ENCODE data around the gene EFR3B.
A peak's percentile ranks its signal among the peaks of the same experiment; 100 is the strongest.
"Not testable (repeated sequence)": the region's sequence is repeated elsewhere in the genome, so short reads cannot be mapped to it uniquely, and the experiment has no call there.

EFR3B gene

DNA sequence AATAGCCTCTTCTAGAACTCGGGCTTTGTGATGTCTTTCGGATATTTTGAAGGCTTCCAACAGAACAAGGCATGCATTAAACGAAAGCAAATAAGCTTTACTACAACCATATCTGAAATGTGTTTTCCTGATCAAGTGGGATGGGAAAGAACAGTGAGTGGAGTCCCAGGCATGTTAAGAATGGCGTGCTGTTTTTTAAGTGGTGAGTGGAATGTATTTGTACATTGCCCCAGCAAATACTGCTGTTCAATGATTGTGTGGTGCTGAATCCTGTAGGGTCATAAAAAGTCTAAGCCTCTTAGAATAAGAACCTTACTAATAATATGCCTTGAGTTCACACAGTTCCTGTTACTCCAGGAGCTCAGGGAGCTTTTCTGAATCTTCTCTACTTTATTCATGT is 74.0 kb downstream of the EFR3B start:
- Histone ChIP-seq H3K4me3 (ENCODE audit: low read length) (no peak overlapping the region), H3K9me3 (replicated peaks; ENCODE audit: low read length) (no peaks in the 10 kb centered on the region), H3K4me2 (ENCODE audit: low read length) (no peak overlapping the region), H3K4me1 (ENCODE audit: control insufficient read depth, insufficient read depth, low read length) (no peaks in the 10 kb centered on the region), H3K36me3 (ENCODE audit: insufficient read depth, low read length) (no peaks in the 10 kb centered on the region), H3K27me3 (ENCODE audit: control insufficient read depth, insufficient read depth, low read length) (peaks cover 7% of the 10 kb centered on the region), H3K9ac (ENCODE audit: low read depth, low read length) (no peak overlapping the region)

DNA sequence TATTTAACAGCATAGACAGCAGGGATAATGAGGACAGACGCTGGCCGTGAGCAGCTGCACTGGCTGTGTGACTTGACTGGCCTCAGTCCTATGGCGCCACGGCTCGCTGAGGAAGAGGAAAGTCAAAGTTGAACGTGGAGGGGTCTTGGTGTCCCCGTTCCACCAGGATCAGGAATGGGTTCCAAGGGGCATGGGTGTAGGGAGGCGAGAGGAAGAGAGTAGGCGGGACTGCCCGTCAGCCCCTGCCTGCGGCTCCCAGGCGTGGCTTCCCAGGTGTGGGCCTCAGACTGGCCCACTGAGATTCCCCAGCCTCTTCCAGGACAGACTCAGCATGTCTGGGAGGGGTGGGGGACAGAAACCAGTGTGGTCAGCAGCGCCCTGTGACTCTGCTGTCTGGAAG is 75.1 kb downstream of the EFR3B start:
- peaks cover 4% of the 10 kb centered on the region for H3K27me3 ChIP-seq (ENCODE audit: control insufficient read depth, insufficient read depth, low read length)
- no peak overlapping the region for H3K4me2 ChIP-seq (ENCODE audit: low read length)
- H3K9ac ChIP-seq (ENCODE audit: low read depth, low read length), result no peak overlapping the region
- H3K4me1 ChIP-seq (ENCODE audit: control insufficient read depth, insufficient read depth, low read length), result no peaks in the 10 kb centered on the region
- H3K9me3 ChIP-seq (replicated peaks; ENCODE audit: low read length), result no peaks in the 10 kb centered on the region
- no peaks in the 10 kb centered on the region for H3K36me3 ChIP-seq (ENCODE audit: insufficient read depth, low read length)
- no peak overlapping the region for H3K4me3 ChIP-seq (ENCODE audit: low read length)

DNA sequence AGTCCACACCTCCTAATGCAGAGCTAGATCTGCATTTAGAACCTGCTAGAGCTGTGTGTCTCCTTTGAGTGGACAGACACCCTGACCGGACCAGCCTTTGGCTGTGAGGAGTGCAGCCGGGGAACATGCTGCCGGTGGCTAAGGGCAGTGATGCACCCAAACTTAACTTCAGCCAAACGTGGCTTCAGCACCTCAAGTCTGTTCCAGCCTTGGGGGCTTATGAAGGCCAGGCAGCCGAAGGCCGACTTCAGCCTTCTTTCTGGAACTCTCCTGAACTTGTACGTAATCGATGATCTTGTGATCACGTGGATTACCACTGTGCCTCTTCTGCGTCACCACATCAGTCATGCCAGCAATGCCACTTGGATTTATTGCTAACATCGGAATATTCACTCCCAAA is 77.4 kb downstream of the EFR3B start:
- Histone ChIP-seq H3K9me3 (replicated peaks; ENCODE audit: low read length) (no peaks in the 10 kb centered on the region), H3K4me2 (ENCODE audit: low read length) (no peak overlapping the region), H3K9ac (ENCODE audit: low read depth, low read length) (no peak overlapping the region), H3K27me3 (ENCODE audit: control insufficient read depth, insufficient read depth, low read length) (no peaks in the 10 kb centered on the region), H3K4me1 (ENCODE audit: control insufficient read depth, insufficient read depth, low read length) (no peaks in the 10 kb centered on the region), H3K4me3 (ENCODE audit: low read length) (no peak overlapping the region), H3K36me3 (ENCODE audit: insufficient read depth, low read length) (no peaks in the 10 kb centered on the region)

DNA sequence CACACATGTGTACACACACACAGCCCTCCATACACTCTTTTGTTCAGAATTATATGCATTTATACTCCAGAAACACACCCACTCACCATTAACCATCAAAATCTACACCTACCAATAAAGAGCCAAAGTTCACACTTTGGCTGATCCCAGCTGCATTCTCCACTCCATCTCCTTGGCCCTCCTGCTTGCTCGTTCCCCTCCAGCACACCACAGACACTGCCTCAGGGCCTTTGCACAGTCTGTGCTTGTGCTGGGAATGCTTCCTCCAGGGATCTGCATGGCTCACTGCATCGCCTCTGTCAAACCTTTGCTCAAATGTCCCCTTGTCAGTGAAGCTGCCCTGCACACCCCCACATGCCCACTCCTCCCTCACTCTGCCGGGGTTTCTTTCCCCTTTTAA is 80.5 kb downstream of the EFR3B start:
- Histone ChIP-seq H3K4me2 (ENCODE audit: low read length) (no peak overlapping the region), H3K27me3 (ENCODE audit: control insufficient read depth, insufficient read depth, low read length) (no peaks in the 10 kb centered on the region), H3K9ac (ENCODE audit: low read depth, low read length) (no peak overlapping the region), H3K9me3 (replicated peaks; ENCODE audit: low read length) (no peaks in the 10 kb centered on the region), H3K4me1 (ENCODE audit: control insufficient read depth, insufficient read depth, low read length) (no peaks in the 10 kb centered on the region), H3K36me3 (ENCODE audit: insufficient read depth, low read length) (no peaks in the 10 kb centered on the region), H3K4me3 (ENCODE audit: low read length) (no peak overlapping the region)

DNA sequence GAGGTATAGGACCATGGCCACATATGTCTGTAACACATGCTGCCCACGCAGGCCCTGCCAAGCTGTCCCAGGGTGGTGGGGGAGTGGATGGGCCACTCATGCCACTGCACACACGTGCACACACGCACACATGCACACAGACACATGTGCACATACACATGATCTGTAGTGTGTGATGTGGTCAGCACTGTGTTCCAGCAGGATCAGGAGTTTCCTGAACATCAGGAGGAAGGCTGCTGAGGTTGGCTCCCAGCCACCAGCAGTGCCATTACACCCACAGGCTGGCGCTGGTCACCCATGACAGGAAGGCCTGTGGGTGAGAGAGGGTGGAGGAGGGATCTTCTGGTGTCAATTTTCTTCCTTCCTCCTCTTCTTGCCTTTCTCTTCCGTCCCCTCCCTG is 81.8 kb downstream of the EFR3B start:
- no peak overlapping the region for H3K9ac ChIP-seq (ENCODE audit: low read depth, low read length)
- no peaks in the 10 kb centered on the region for H3K9me3 ChIP-seq (replicated peaks; ENCODE audit: low read length)
- H3K4me1 ChIP-seq (ENCODE audit: control insufficient read depth, insufficient read depth, low read length), result no peaks in the 10 kb centered on the region
- no peaks in the 10 kb centered on the region for H3K36me3 ChIP-seq (ENCODE audit: insufficient read depth, low read length)
- H3K27me3 ChIP-seq (ENCODE audit: control insufficient read depth, insufficient read depth, low read length), result no peaks in the 10 kb centered on the region
- H3K4me3 ChIP-seq (ENCODE audit: low read length), result no peak overlapping the region
- no peak overlapping the region for H3K4me2 ChIP-seq (ENCODE audit: low read length)

DNA sequence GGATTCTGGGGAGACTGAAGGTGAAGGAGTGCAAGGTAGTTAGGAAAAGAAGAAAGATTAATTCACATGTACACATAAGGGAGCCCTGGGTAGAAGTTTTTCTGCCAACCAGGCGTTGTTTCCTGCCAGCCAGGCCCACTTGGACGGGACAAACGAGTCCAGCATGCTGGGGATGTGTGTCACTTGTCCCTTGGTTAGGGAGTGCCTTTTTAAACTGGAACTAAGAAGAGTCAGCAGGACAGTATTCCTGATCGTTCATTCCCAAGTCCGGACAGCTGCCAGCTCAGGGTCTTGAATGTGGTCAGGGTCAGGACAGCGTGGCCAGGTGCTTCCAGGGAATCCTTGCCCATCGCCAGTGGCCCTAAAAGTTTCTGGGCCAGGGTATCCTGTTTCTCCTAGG is 83.3 kb downstream of the EFR3B start:
- Histone ChIP-seq H3K4me1 (ENCODE audit: control insufficient read depth, insufficient read depth, low read length) (peaks cover 3% of the 10 kb centered on the region), H3K27me3 (ENCODE audit: control insufficient read depth, insufficient read depth, low read length) (peaks cover under 1% of the 10 kb centered on the region), H3K36me3 (ENCODE audit: insufficient read depth, low read length) (no peaks in the 10 kb centered on the region), H3K9ac (ENCODE audit: low read depth, low read length) (no peak overlapping the region), H3K4me3 (ENCODE audit: low read length) (no peak overlapping the region), H3K4me2 (ENCODE audit: low read length) (no peak overlapping the region), H3K9me3 (replicated peaks; ENCODE audit: low read length) (no peaks in the 10 kb centered on the region)

DNA sequence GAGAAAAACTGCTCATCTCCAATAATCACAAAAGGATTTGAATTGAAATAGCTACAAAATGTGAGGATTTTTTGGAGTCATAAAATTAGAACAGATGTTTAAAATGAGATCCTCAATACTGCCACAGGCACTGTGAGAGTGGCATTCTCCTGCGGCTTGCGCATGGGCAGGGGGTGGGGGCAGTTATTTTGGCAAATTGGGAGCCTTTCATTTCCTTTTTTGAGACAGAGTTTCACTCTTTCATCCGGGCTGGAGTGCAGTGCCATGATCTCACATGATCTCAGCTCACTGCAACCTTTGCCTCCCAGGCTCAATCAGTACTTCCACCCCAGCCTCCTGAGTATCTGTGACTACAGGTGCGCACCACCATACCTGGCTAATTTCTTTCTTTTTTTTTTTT is 84.1 kb downstream of the EFR3B start:
- H3K36me3 ChIP-seq (ENCODE audit: insufficient read depth, low read length), result no peaks in the 10 kb centered on the region
- H3K4me2 ChIP-seq (ENCODE audit: low read length), result no peak overlapping the region
- no peak overlapping the region for H3K9ac ChIP-seq (ENCODE audit: low read depth, low read length)
- H3K27me3 ChIP-seq (ENCODE audit: control insufficient read depth, insufficient read depth, low read length), result peaks cover 3% of the 10 kb centered on the region
- H3K9me3 ChIP-seq (replicated peaks; ENCODE audit: low read length), result no peaks in the 10 kb centered on the region
- peaks cover 3% of the 10 kb centered on the region for H3K4me1 ChIP-seq (ENCODE audit: control insufficient read depth, insufficient read depth, low read length)
- H3K4me3 ChIP-seq (ENCODE audit: low read length), result no peak overlapping the region

DNA sequence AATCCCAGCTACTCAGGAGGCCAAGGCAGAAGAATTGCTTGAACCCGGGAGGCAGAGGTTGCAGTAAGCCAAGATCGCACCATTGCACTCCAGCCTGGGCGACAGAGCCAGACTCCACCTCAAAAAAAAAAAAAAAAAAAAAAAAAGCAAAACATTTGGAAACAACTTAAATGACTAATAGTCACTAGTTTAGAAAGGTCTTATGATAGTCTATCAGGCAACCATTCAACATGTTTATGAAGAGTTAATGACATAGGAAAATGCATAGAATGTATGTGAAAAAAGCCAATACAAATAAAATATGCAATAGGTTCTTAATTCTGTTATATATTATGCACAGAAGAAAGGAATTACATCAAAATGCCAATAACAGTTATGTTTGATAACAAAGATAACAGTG is 85.2 kb downstream of the EFR3B start:
- not testable (repeated sequence) for H3K27me3 ChIP-seq (ENCODE audit: control insufficient read depth, insufficient read depth, low read length); H3K9me3 ChIP-seq (replicated peaks; ENCODE audit: low read length); H3K9ac ChIP-seq (ENCODE audit: low read depth, low read length); H3K4me3 ChIP-seq (ENCODE audit: low read length); H3K36me3 ChIP-seq (ENCODE audit: insufficient read depth, low read length); H3K4me2 ChIP-seq (ENCODE audit: low read length); H3K4me1 ChIP-seq (ENCODE audit: control insufficient read depth, insufficient read depth, low read length)

DNA sequence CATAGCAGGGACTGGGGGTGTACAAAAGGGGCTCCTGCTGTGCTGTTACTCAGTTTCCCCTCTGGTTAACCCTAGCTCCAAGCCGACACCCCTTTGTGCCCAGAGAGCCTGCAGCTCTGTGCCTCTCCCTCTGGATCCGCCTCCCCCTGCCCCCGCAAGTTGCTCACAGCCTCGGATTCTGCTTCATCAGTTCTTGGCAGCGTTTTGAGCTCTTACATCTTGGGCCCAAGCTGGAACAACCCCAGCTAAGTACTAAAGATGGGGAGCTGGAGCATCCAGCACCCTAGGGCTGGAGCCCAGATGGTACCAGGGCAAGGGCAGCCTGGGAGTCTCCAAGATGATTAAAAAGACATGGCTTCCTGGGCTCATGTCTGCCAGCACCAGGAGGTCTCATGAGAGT is 85.8 kb downstream of the EFR3B start:
- Histone ChIP-seq H3K9me3 (replicated peaks; ENCODE audit: low read length) (no peaks in the 10 kb centered on the region), H3K4me2 (ENCODE audit: low read length) (no peak overlapping the region), H3K36me3 (ENCODE audit: insufficient read depth, low read length) (no peaks in the 10 kb centered on the region), H3K9ac (ENCODE audit: low read depth, low read length) (no peak overlapping the region), H3K4me3 (ENCODE audit: low read length) (no peak overlapping the region), H3K4me1 (ENCODE audit: control insufficient read depth, insufficient read depth, low read length) (peaks cover 3% of the 10 kb centered on the region), H3K27me3 (ENCODE audit: control insufficient read depth, insufficient read depth, low read length) (peaks cover 7% of the 10 kb centered on the region)

DNA sequence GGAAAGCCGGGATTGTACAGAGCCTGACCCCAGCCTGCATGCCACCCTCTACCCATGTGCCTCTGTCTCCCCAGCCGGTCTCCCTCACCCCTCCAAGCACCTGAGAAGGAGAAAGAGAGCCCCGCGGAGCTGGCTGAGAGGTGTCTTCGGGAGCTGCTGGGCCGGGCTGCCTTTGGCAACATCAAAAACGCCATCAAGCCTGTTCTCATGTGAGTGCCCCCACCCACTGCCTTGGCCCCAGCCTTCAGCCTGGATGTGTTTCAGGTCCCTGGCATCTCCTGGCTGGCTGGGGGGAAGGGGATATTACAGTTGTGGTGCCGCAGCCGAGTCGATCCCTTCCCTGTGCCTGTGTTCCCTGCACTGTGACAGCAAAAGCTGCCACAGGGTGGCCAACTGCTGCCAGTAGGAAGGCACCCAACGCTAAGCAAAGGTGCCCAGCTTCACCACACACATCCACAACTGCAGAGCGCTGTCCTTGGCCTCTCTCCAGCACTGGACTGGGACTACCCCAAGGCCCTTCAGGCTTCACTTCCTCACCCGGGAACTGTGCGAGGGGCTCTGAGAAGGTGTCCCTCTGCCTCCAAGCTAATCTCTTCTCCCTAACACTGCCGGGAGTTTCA is 88.1 kb downstream of the EFR3B start:
- Histone ChIP-seq H3K4me1 (ENCODE audit: control insufficient read depth, insufficient read depth, low read length) (peaks cover 3% of the 10 kb centered on the region), H3K4me2 (ENCODE audit: low read length) (no peak overlapping the region), H3K9ac (ENCODE audit: low read depth, low read length) (no peak overlapping the region), H3K27me3 (ENCODE audit: control insufficient read depth, insufficient read depth, low read length) (peaks cover 18% of the 10 kb centered on the region), H3K36me3 (ENCODE audit: insufficient read depth, low read length) (no peaks in the 10 kb centered on the region), H3K4me3 (ENCODE audit: low read length) (no peak overlapping the region), H3K9me3 (replicated peaks; ENCODE audit: low read length) (no peaks in the 10 kb centered on the region)

DNA sequence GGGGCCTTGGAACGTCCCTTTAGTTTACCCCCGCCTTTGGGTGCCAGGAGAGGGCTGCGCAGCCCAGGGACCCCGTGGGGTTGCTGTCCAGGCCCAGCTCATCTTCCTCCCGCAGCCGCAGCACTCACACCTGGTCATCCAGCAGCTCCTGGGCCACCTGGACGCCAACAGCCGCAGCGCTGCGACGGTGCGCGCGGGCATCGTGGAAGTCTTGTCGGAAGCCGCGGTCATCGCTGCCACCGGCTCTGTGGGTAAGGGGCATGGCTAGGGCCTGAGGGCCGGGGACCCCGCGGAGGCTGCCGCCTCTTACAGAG is 89.3 kb downstream of the EFR3B start:
- no peaks in the 10 kb centered on the region for H3K9me3 ChIP-seq (replicated peaks; ENCODE audit: low read length)
- no peaks in the 10 kb centered on the region for H3K36me3 ChIP-seq (ENCODE audit: insufficient read depth, low read length)
- H3K4me3 ChIP-seq (ENCODE audit: low read length), result no peak overlapping the region
- peak overlapping the region; percentile 59 for H3K4me2 ChIP-seq (ENCODE audit: low read length)
- peaks cover 3% of the 10 kb centered on the region for H3K4me1 ChIP-seq (ENCODE audit: control insufficient read depth, insufficient read depth, low read length)
- peaks cover 18% of the 10 kb centered on the region for H3K27me3 ChIP-seq (ENCODE audit: control insufficient read depth, insufficient read depth, low read length)
- no peak overlapping the region for H3K9ac ChIP-seq (ENCODE audit: low read depth, low read length)

DNA sequence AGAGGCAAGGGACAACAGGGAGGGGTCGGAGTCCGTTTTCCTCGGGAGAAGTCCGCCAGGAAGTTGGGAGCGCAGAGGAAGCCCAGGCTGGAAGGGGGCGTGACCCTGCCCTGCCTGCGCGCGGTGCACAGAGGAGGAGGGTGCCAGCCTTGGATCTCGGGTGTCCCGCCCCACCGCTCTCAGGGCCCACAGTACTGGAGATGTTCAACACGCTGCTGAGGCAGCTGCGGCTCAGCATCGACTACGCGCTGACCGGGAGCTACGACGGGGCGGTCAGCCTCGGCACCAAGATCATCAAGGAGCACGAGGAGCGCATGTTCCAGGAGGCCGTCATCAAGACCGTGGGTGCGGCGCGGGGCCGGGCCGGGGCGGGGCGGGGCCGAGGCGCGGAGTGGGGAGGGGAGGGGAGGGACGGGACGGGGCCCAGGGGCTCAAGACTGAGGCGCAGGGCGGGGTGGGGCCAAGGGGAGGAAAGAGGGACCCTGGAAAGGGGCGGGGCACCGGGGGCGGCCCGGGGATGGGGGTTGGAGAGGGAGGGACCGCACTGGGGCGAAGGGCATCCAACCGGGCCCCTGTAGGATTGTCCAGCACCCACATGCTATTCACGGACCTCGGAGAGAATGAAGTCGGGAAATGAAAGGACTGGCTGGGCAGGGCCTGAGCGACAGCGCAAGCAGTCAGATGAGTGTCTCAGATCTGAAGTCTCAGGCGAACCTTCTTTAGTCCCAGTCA is 89.9 kb downstream of the EFR3B start:
- H3K9ac ChIP-seq (ENCODE audit: low read depth, low read length), result no peak overlapping the region
- H3K9me3 ChIP-seq (replicated peaks; ENCODE audit: low read length), result no peaks in the 10 kb centered on the region
- H3K36me3 ChIP-seq (ENCODE audit: insufficient read depth, low read length), result no peaks in the 10 kb centered on the region
- H3K27me3 ChIP-seq (ENCODE audit: control insufficient read depth, insufficient read depth, low read length), result peaks cover 18% of the 10 kb centered on the region
- no peak overlapping the region for H3K4me3 ChIP-seq (ENCODE audit: low read length)
- H3K4me2 ChIP-seq (ENCODE audit: low read length), result peak overlapping the region; percentile 59
- H3K4me1 ChIP-seq (ENCODE audit: control insufficient read depth, insufficient read depth, low read length), result peaks cover 3% of the 10 kb centered on the region
